ENCODE measurements around the gene EPHA1. TPM values are rescaled to one million over a fixed set of nuclear protein-coding genes. Genes with fewer than 3 reads are reported as not detected.
A peak's percentile ranks its signal among the peaks of the same experiment; 100 is the strongest.

EPHA1 gene
- total and polyA plus RNA-seq, 2 of the 4 experiments (the other 2 are of a cell fraction): 0.10 TPM; not detected in 1

- no peak overlapping the region for H4K91ac ChIP-seq (ENCODE audit: insufficient read depth, low read depth, low read length)
- no peak overlapping the region for H4K5ac ChIP-seq (ENCODE audit: low read depth, low read length)
- dilution Hi-C loops (cut with HindIII; ENCODE audit: low sequenced_read_pairs, unreplicated experiment): no loop called here
- DNase-seq: no peak
- no peak overlapping the region for H2BK20ac ChIP-seq (ENCODE audit: low read depth, low read length)
- no peaks in the 10 kb centered on the region for H3K27me3 ChIP-seq (ENCODE audit: control insufficient read depth, insufficient read depth, low read length)
- no peak for ATAC-seq (ENCODE audit: low read depth)
- no peak for TF ChIP-seq CHD1 (IDR thresholded peaks at IDR 0.05; ENCODE audit: low read depth, low read length)
- TF ChIP-seq USF2 (IDR thresholded peaks at IDR 0.05; ENCODE audit: low read depth, low read length): no peak
- TF ChIP-seq POLR2A (IDR thresholded peaks at IDR 0.05; ENCODE audit: low read depth, low read length): no peak
- no peak for TF ChIP-seq SMC3 (IDR thresholded peaks at IDR 0.05; ENCODE audit: low read depth, low read length)
- TF ChIP-seq FOS (IDR thresholded peaks at IDR 0.05; ENCODE audit: low read depth, low read length): no peak
- TF ChIP-seq RAD21 (IDR thresholded peaks at IDR 0.05; ENCODE audit: low read length): no peak
- no peak for TF ChIP-seq MAFK (IDR thresholded peaks at IDR 0.05; ENCODE audit: low read depth, low read length)
- TF ChIP-seq CEBPB (IDR thresholded peaks at IDR 0.05; ENCODE audit: low read depth, low read length): no peak
- no peak for TF ChIP-seq CTCF (conservative IDR thresholded peaks at IDR 0.05; ENCODE audit: low read depth, low read length)
- TF ChIP-seq ELK1 (IDR thresholded peaks at IDR 0.05; ENCODE audit: borderline replicate concordance, low read depth, low read length): no peak
- no peak for TF ChIP-seq RFX5 (IDR thresholded peaks at IDR 0.05; ENCODE audit: low read depth, low read length)
- TF ChIP-seq BHLHE40 (IDR thresholded peaks at IDR 0.05; ENCODE audit: low read depth, low read length): no peak
- no peak for TF ChIP-seq MAZ (IDR thresholded peaks at IDR 0.05; ENCODE audit: borderline replicate concordance, low read depth, low read length)
- TF ChIP-seq MXI1 (IDR thresholded peaks at IDR 0.05; ENCODE audit: borderline replicate concordance, low read depth, low read length): no peak
- TF ChIP-seq RCOR1 (IDR thresholded peaks at IDR 0.05; ENCODE audit: insufficient replicate concordance, low read length): no peak
- TF ChIP-seq NFE2L2 (IDR thresholded peaks at IDR 0.05; ENCODE audit: low read depth, low read length): no peak
- ChIA-PET POLR2A (ENCODE audit: unreplicated experiment) (no interaction called here), CTCF (no interaction called here)
- peak overlapping the region; percentile 52 for H2AK9ac ChIP-seq (replicated peaks; ENCODE audit: low read depth, low read length, poor library complexity)
- no peak overlapping the region for H3K27ac ChIP-seq (ENCODE audit: insufficient read depth, low read length)
- H2BK15ac ChIP-seq (ENCODE audit: low read depth, low read length): no peak overlapping the region
- no peak overlapping the region for H3K9ac ChIP-seq (ENCODE audit: low read depth, low read length)
- no peak overlapping the region for H3K14ac ChIP-seq (replicated peaks; ENCODE audit: low read depth, low read length)
- peaks cover 33% of the 10 kb centered on the region for H3K9me1 ChIP-seq (ENCODE audit: insufficient read depth, low read length)
- in situ Hi-C loops (cut with MboI; ENCODE audit: low sequenced_read_pairs): no loop called here
- H3K4me3 ChIP-seq (ENCODE audit: insufficient read depth, low read depth, low read length): no peak overlapping the region
- 90% methylated on average over 3 of the region's 10 CpGs; no CpG with 5 or more reads in 1 of the 2 experiments for WGBS, 2 experiments (ENCODE audit: extremely low coverage in 2 of 2, insufficient read length in 1 of 2)
- no peak overlapping the region for H2AK5ac ChIP-seq (ENCODE audit: low read depth, low read length)
- peaks cover 24 to 71% of the 10 kb centered on the region in 2 experiments; a peak in 3 of 4 replicates for H3K79me1 ChIP-seq (ENCODE audit: low read depth in 1 of 2, low read length in 2 of 2)
- peaks cover 73% of the 10 kb centered on the region for H3K36me3 ChIP-seq (ENCODE audit: control insufficient read depth, insufficient read depth, low read length)
- no peak overlapping the region for H4K8ac ChIP-seq (ENCODE audit: low read depth in 2 of 2, low read length in 2 of 2)
- peaks cover 89% of the 10 kb centered on the region for H4K20me1 ChIP-seq (ENCODE audit: insufficient read depth, low read length)
- peak overlapping the region; percentile 10 for H2AFZ ChIP-seq (replicated peaks; ENCODE audit: low read length, poor library complexity)
- no peak overlapping the region for H3K56ac ChIP-seq (ENCODE audit: extremely low read depth, insufficient read depth, low read length)
- no peaks in the 10 kb centered on the region for H3K9me3 ChIP-seq (ENCODE audit: control insufficient read depth, insufficient read depth, low read length)
- intact Hi-C loops (cut with micrococcal nuclease): loop anchor here (5.0 kb wide), 1 partner anchor 102 kb away; no protein-coding TSS in a partner anchor
- H3K18ac ChIP-seq (ENCODE audit: low read depth, low read length): no peak overlapping the region
- H3K4ac ChIP-seq (ENCODE audit: low read depth, low read length): no peak overlapping the region
- no peak overlapping the region for H2BK5ac ChIP-seq (ENCODE audit: low read depth, low read length, poor library complexity, severe bottlenecking)
- H3K4me1 ChIP-seq (ENCODE audit: control insufficient read depth, insufficient read depth, low read length): peaks cover 47% of the 10 kb centered on the region
- H2BK120ac ChIP-seq (ENCODE audit: low read depth, low read length): no peak overlapping the region
- TSS peak; percentile 91 for BruUV-seq (replicated peaks)
- 0 out of 2 replicates have a peak overlapping the region, but pooled peaks have one; percentile 49 for H3K23ac ChIP-seq (ENCODE audit: low read depth, low read length)
- H3K4me2 ChIP-seq (ENCODE audit: low read depth, low read length): no peak overlapping the region
Observed at GRCh38 chr7:143390104-143390772, 18.4 kb downstream of the EPHA1 start.

All from IMR-90 (cell line).